Tibial nerve (tissue), 4 donors: ENCODE data around the gene UTP4. TPM values are rescaled to one million over a fixed set of nuclear protein-coding genes. Genes with fewer than 3 reads are reported as not detected.
"Not testable (repeated sequence)": the region's sequence is repeated elsewhere in the genome, so short reads cannot be mapped to it uniquely, and the experiment has no call there.

Source experiments
- DNase-seq, 2 donors: peaks; one replicate each; pipeline ENCODE4 v3.0.0-alpha.2; 2019; ENCODE audit warnings: low spot score in 2 of 2
- H3K27ac ChIP-seq, 4 donors: fragments of 200-600 bp; sonication (generic) in 3 of 4; one replicate each; pipeline ENCODE4 v1.5.1; 2017 to 2019; ENCODE audit warnings: mild to moderate bottlenecking in 1 of 4
- H3K27me3 ChIP-seq, 2 donors: fragments of 200-600 bp; sonication (generic) in 1 of 2; one replicate each; pipeline versions ENCODE4 v1.5.1 to v1.6.0; 2017 to 2019
- H3K36me3 ChIP-seq, 3 donors: fragments of 200-600 bp; sonication (generic); one replicate each; pipeline ENCODE4 v1.5.1; 2018 to 2019
- H3K4me1 ChIP-seq, 4 donors: fragments of 200-600 bp; sonication (generic) in 3 of 4; one replicate each; pipeline ENCODE4 v1.5.1; 2017 to 2019
- H3K4me3 ChIP-seq, 4 donors: fragments of 200-600 bp; sonication (generic) in 3 of 4; one replicate each; pipeline ENCODE4 v1.5.1; 2017 to 2019; ENCODE audit warnings: mild to moderate bottlenecking in 1 of 4, moderate library complexity in 1 of 4
- H3K9me3 ChIP-seq, 4 donors: fragments of 200-600 bp; sonication (generic) in 3 of 4; one replicate each; pipeline ENCODE4 v1.5.1; 2017 to 2019
- CTCF ChIP-seq, 5 experiments: fragments of 200-600 bp in 3 of 5; fragments of 450-650 bp in 2 of 5; sonication (generic) in 3 of 5; IDR thresholded peaks; one replicate each; pipeline ENCODE4 v1.5.1; 2016 to 2019; ENCODE audit warnings: antibody characterized with exemption in 5 of 5, mild to moderate bottlenecking in 3 of 5, moderate library complexity in 2 of 5
- EP300 ChIP-seq, 2 donors: sonication (generic); formaldehyde crosslinking; IDR thresholded peaks; one replicate each; pipeline ENCODE4 v1.6.1; 2017; ENCODE audit warnings: antibody characterized with exemption in 2 of 2, mild to moderate bottlenecking in 1 of 2
- POLR2A ChIP-seq, 2 donors: fragments of 450-650 bp; IDR thresholded peaks; one replicate each; pipeline ENCODE4 v1.6.1; 2017; ENCODE audit warnings: antibody characterized with exemption in 2 of 2, mild to moderate bottlenecking in 2 of 2, moderate library complexity in 2 of 2
- WGBS, 2 donors: methylation state at CpG; one replicate each; pipeline ENCODE4 v1.1.5; 2018; 5-methylcytosine and 5-hydroxymethylcytosine counted together
- total RNA-seq, 4 donors: library from RNA; depleted of rRNA; stranded (reverse); fragments of >200 nt; gene quantifications; one replicate each; pipeline ENCODE4 v1.1.0, GENCODE V29; 2016

Gene UTP4
- total RNA-seq, 4 donors from 2014 or later: 17.6 to 48.0 (median 24.1) TPM

- no peaks in the 10 kb centered on the region for H3K27me3 ChIP-seq
- H3K27ac ChIP-seq: peak overlapping the region in 1 of 4 donors; percentile 10
- peaks cover 0 to 24% (median 0%) of the 10 kb centered on the region in 3 donors for H3K36me3 ChIP-seq
- H3K4me3 ChIP-seq: no peak overlapping the region
- H3K4me1 ChIP-seq: peaks cover 0 to 49% (median 11%) of the 10 kb centered on the region in 4 donors
- H3K9me3 ChIP-seq: no peaks in the 10 kb centered on the region
- TF ChIP-seq EP300 (IDR thresholded peaks at IDR 0.05) (no peak), CTCF (IDR thresholded peaks at IDR 0.05) (no peak), POLR2A (IDR thresholded peaks at IDR 0.05) (no peak)
- no peak for DNase-seq
- 53 to 56% methylated on average over 6 of the region's 6 CpGs for WGBS, 2 donors
These were observed 2.0 kb upstream of the UTP4 start for GRCh38 chr16:69130461-69130860.

- Histone ChIP-seq H3K27me3 (no peaks in the 10 kb centered on the region), H3K4me1 (peaks cover 0 to 44% (median 11%) of the 10 kb centered on the region in 4 donors), H3K36me3 (peaks cover 0 to 32% (median 0%) of the 10 kb centered on the region in 3 donors), H3K27ac (peak overlapping the region; percentile 89 to 96 (median 94)), H3K9me3 (no peaks in the 10 kb centered on the region), H3K4me3 (peak overlapping the region; percentile 69 to 85 (median 75))
- TF ChIP-seq CTCF (IDR thresholded peaks at IDR 0.05) (no peak), EP300 (IDR thresholded peaks at IDR 0.05) (no peak), POLR2A (IDR thresholded peaks at IDR 0.05) (no peak)
- WGBS, 2 donors: 1% methylated on average over 15 of the region's 15 CpGs
- DNase-seq: no peak
These were observed 1.1 kb upstream of the UTP4 start for GRCh38 chr16:69131167-69131838.

GRCh38 chr16:69131839-69132423 is 518 bp upstream of the UTP4 start:
- 1 to 3% methylated on average over 41 to 50 of the region's 53 CpGs for WGBS, 2 donors
- TF ChIP-seq POLR2A (IDR thresholded peaks at IDR 0.05) (no peak), CTCF (IDR thresholded peaks at IDR 0.05) (no peak), EP300 (IDR thresholded peaks at IDR 0.05) (no peak)
- DNase-seq: peak; percentile 35 to 50

GRCh38 chr16:69133373-69133954 is 1.0 kb downstream of the UTP4 start:
- WGBS, 2 donors: 15 to 27% methylated on average over 5 of the region's 5 CpGs
- peak overlapping the region in 2 of 4 donors; percentile 89 to 96 for H3K27ac ChIP-seq
- H3K27me3 ChIP-seq: no peaks in the 10 kb centered on the region
- DNase-seq: no peak
- peak overlapping the region; percentile 69 to 87 (median 78) for H3K4me3 ChIP-seq
- peaks cover 0 to 38% (median 11%) of the 10 kb centered on the region in 4 donors for H3K4me1 ChIP-seq
- no peaks in the 10 kb centered on the region for H3K9me3 ChIP-seq
- TF ChIP-seq POLR2A (IDR thresholded peaks at IDR 0.05) (no peak), CTCF (IDR thresholded peaks at IDR 0.05) (no peak), EP300 (IDR thresholded peaks at IDR 0.05) (no peak)
- H3K36me3 ChIP-seq: peaks cover 0 to 36% (median 0%) of the 10 kb centered on the region in 3 donors

More at GRCh38 chr16:69131839-69132423, 518 bp upstream of the UTP4 start:
- H3K4me1 ChIP-seq: peaks cover 0 to 38% (median 11%) of the 10 kb centered on the region in 4 donors
- H3K27me3 ChIP-seq: no peaks in the 10 kb centered on the region
- peak overlapping the region; percentile 89 to 96 (median 94) for H3K27ac ChIP-seq
- H3K36me3 ChIP-seq: peaks cover 0 to 32% (median 0%) of the 10 kb centered on the region in 3 donors
- H3K9me3 ChIP-seq: no peaks in the 10 kb centered on the region
- peak overlapping the region; percentile 69 to 85 (median 75) for H3K4me3 ChIP-seq

GRCh38 chr16:69138608-69139007 is 6.2 kb downstream of the UTP4 start:
- H3K27me3 ChIP-seq: no peaks in the 10 kb centered on the region
- peaks cover 0 to 8% (median 5%) of the 10 kb centered on the region in 4 donors for H3K4me1 ChIP-seq
- H3K9me3 ChIP-seq: no peaks in the 10 kb centered on the region
- no peak for TF ChIP-seq EP300 (IDR thresholded peaks at IDR 0.05)
- TF ChIP-seq CTCF (IDR thresholded peaks at IDR 0.05): no peak
- no peak for TF ChIP-seq POLR2A (IDR thresholded peaks at IDR 0.05)
- H3K27ac ChIP-seq: no peak overlapping the region
- no peak for DNase-seq
- WGBS, 2 donors: 86 to 91% methylated on average over 2 of the region's 2 CpGs
- H3K4me3 ChIP-seq: no peak overlapping the region
- H3K36me3 ChIP-seq: peaks cover 0 to 74% (median 14%) of the 10 kb centered on the region in 3 donors

GRCh38 chr16:69139464-69139863 is 7.0 kb downstream of the UTP4 start:
- not testable (repeated sequence) for H3K4me3 ChIP-seq, H3K4me1 ChIP-seq, H3K9me3 ChIP-seq, H3K27me3 ChIP-seq, H3K27ac ChIP-seq, DNase-seq
- 91 to 96% methylated on average over 7 of the region's 7 CpGs for WGBS, 2 donors
- peaks cover 0 to 83% (median 14%) of the 10 kb centered on the region in 3 donors for H3K36me3 ChIP-seq
